NT2/D1 (cell line): ENCODE measurements around the gene FSD1.
A peak's percentile ranks its signal among the peaks of the same experiment; 100 is the strongest.

Experiments used
- DNase-seq: peaks from one replicate; pipeline ENCODE4 v3.0.0-alpha.2; 2011; ENCODE audit warnings: low read depth, low spot score
- H3K27me3 ChIP-seq: 2 replicates; pipeline ENCODE4 v1.6.0; 2011; ENCODE audit warnings: mild to moderate bottlenecking; ENCODE audit not compliant: insufficient read length, insufficient read depth
- H3K36me3 ChIP-seq: 2 replicates; pipeline ENCODE4 v1.6.1; 2011; ENCODE audit warnings: mild to moderate bottlenecking, low read length, mixed read lengths; ENCODE audit not compliant: insufficient read depth, insufficient read length
- H3K4me1 ChIP-seq: 2 replicates; pipeline ENCODE4 v1.5.1; 2011; ENCODE audit not compliant: insufficient read depth, insufficient read length
- H3K4me3 ChIP-seq: 2 replicates; pipeline ENCODE4 v1.5.1; 2011; ENCODE audit warnings: low read depth; ENCODE audit not compliant: insufficient read length
- H3K9ac ChIP-seq: 2 replicates; pipeline ENCODE4 v1.6.0; 2011; ENCODE audit warnings: low read depth; ENCODE audit not compliant: insufficient read length
- H3K9me3 ChIP-seq: 2 replicates; pipeline ENCODE4 v1.5.1; 2011; ENCODE audit warnings: mild to moderate bottlenecking, low read length; ENCODE audit not compliant: insufficient read depth
- SUZ12 ChIP-seq: IDR thresholded peaks from 2 replicates; pipeline ENCODE4 v1.6.1; 2011; ENCODE audit not compliant: insufficient read length, insufficient read depth; ENCODE audit errors: extremely low read depth
- YY1 ChIP-seq: IDR thresholded peaks from 2 replicates; pipeline ENCODE4 v1.6.1; 2011; ENCODE audit not compliant: insufficient read length, insufficient read depth
- ZNF274 ChIP-seq: IDR thresholded peaks from 2 replicates; pipeline ENCODE4 v1.6.1; 2011; ENCODE audit warnings: mild to moderate bottlenecking, low read depth, low read length

FSD1 gene

GRCh38 chr19:4362831-4363545, 58.6 kb downstream of the FSD1 start:
- peaks cover 96% of the 10 kb centered on the region for H3K36me3 ChIP-seq
- no peak for DNase-seq

GRCh38 chr19:4363571-4364304, 59.3 kb downstream of the FSD1 start:
- Histone ChIP-seq H3K4me3 (no peak overlapping the region), H3K27me3 (no peaks in the 10 kb centered on the region), H3K36me3 (peaks cover 95% of the 10 kb centered on the region), H3K4me1 (peaks cover 39% of the 10 kb centered on the region), H3K9ac (no peak overlapping the region), H3K9me3 (no peaks in the 10 kb centered on the region)
- DNase-seq, result no peak
- TF ChIP-seq YY1, result no peak
- no peak for TF ChIP-seq SUZ12
- no peak for TF ChIP-seq ZNF274

More at GRCh38 chr19:4362831-4363545, 58.6 kb downstream of the FSD1 start:
- H3K4me3 ChIP-seq, result no peak overlapping the region
- H3K27me3 ChIP-seq, result no peaks in the 10 kb centered on the region
- no peaks in the 10 kb centered on the region for H3K9me3 ChIP-seq
- peaks cover 33% of the 10 kb centered on the region for H3K4me1 ChIP-seq
- no peak overlapping the region for H3K9ac ChIP-seq
- TF ChIP-seq ZNF274 (no peak), YY1 (no peak), SUZ12 (no peak)

GRCh38 chr19:4365341-4365740, 60.9 kb downstream of the FSD1 start:
- Histone ChIP-seq H3K9ac (peak overlapping the region; percentile 61), H3K9me3 (no peaks in the 10 kb centered on the region), H3K4me1 (peaks cover 45% of the 10 kb centered on the region), H3K4me3 (no peak overlapping the region), H3K36me3 (peaks cover 79% of the 10 kb centered on the region), H3K27me3 (no peaks in the 10 kb centered on the region)
- TF ChIP-seq SUZ12 (no peak), ZNF274 (no peak), YY1 (no peak)
- no peak for DNase-seq

GRCh38 chr19:4365791-4366665, 61.6 kb downstream of the FSD1 start:
- H3K4me1 ChIP-seq, result peaks cover 38% of the 10 kb centered on the region
- no peak overlapping the region for H3K4me3 ChIP-seq
- peaks cover 76% of the 10 kb centered on the region for H3K36me3 ChIP-seq
- peak overlapping the region; percentile 61 for H3K9ac ChIP-seq
- no peaks in the 10 kb centered on the region for H3K9me3 ChIP-seq
- TF ChIP-seq YY1 (no peak), SUZ12 (no peak), ZNF274 (no peak)
- no peak for DNase-seq
- no peaks in the 10 kb centered on the region for H3K27me3 ChIP-seq

- peaks cover 73% of the 10 kb centered on the region for H3K36me3 ChIP-seq
- TF ChIP-seq ZNF274 (no peak), SUZ12 (no peak), YY1 (no peak)
- H3K4me3 ChIP-seq, result no peak overlapping the region
- DNase-seq, result no peak
- H3K4me1 ChIP-seq, result peaks cover 37% of the 10 kb centered on the region
- H3K27me3 ChIP-seq, result no peaks in the 10 kb centered on the region
- H3K9ac ChIP-seq, result no peak overlapping the region
- no peaks in the 10 kb centered on the region for H3K9me3 ChIP-seq
Observed at GRCh38 chr19:4366666-4367335, 62.4 kb downstream of the FSD1 start.

- no peaks in the 10 kb centered on the region for H3K27me3 ChIP-seq
- TF ChIP-seq YY1 (no peak), ZNF274 (no peak)
- H3K9me3 ChIP-seq, result no peaks in the 10 kb centered on the region
- H3K4me3 ChIP-seq, result no peak overlapping the region
- peaks cover 73% of the 10 kb centered on the region for H3K36me3 ChIP-seq
- H3K4me1 ChIP-seq, result peaks cover 35% of the 10 kb centered on the region
- H3K9ac ChIP-seq, result no peak overlapping the region
- no peak for DNase-seq
Observed at GRCh38 chr19:4367336-4367723, 62.9 kb downstream of the FSD1 start.

GRCh38 chr19:4367781-4368127, 63.4 kb downstream of the FSD1 start:
- peaks cover 35% of the 10 kb centered on the region for H3K4me1 ChIP-seq
- H3K27me3 ChIP-seq, result no peaks in the 10 kb centered on the region
- H3K9me3 ChIP-seq, result no peaks in the 10 kb centered on the region
- peaks cover 73% of the 10 kb centered on the region for H3K36me3 ChIP-seq
- TF ChIP-seq ZNF274, result no peak
- TF ChIP-seq SUZ12, result no peak
- TF ChIP-seq YY1, result no peak
- H3K4me3 ChIP-seq, result no peak overlapping the region
- no peak for DNase-seq
- no peak overlapping the region for H3K9ac ChIP-seq
